Suprapubic skin (tissue), 4 donors: ENCODE measurements around the gene DNAJC18. TPM values are rescaled to one million over a fixed set of nuclear protein-coding genes. Genes with fewer than 3 reads are reported as not detected.
"Not testable (repeated sequence)": the region's sequence is repeated elsewhere in the genome, so short reads cannot be mapped to it uniquely, and the experiment has no call there.

Experiments used
- DNase-seq, 2 donors: peaks; one replicate each; pipeline ENCODE4 v3.0.0-alpha.2; 2019; ENCODE audit warnings: low spot score in 2 of 2
- H3K27ac ChIP-seq: fragments of 200-600 bp; sonication (generic); one replicate; pipeline ENCODE4 v1.5.1; 2019
- H3K27me3 ChIP-seq: fragments of 200-600 bp; sonication (generic); one replicate; pipeline ENCODE4 v1.5.1; 2019
- H3K36me3 ChIP-seq: fragments of 200-600 bp; sonication (generic); one replicate; pipeline ENCODE4 v1.5.1; 2019
- H3K4me1 ChIP-seq: fragments of 200-600 bp; sonication (generic); one replicate; pipeline ENCODE4 v1.5.1; 2019
- H3K4me3 ChIP-seq: fragments of 200-600 bp; sonication (generic); one replicate; pipeline ENCODE4 v1.5.1; 2019; ENCODE audit warnings: mild to moderate bottlenecking
- H3K9me3 ChIP-seq: fragments of 200-600 bp; sonication (generic); one replicate; pipeline ENCODE4 v1.5.1; 2019
- EP300 ChIP-seq: sonication (generic); formaldehyde crosslinking; IDR thresholded peaks from one replicate; pipeline ENCODE4 v1.6.1; 2017; ENCODE audit warnings: antibody characterized with exemption
- POLR2A ChIP-seq, 2 donors: fragments of 450-650 bp; IDR thresholded peaks; one replicate each; pipeline ENCODE4 v1.6.1; 2017; ENCODE audit warnings: antibody characterized with exemption in 2 of 2, mild to moderate bottlenecking in 2 of 2, moderate library complexity in 2 of 2
- POLR2AphosphoS5 ChIP-seq, 3 donors: sonication (generic); formaldehyde crosslinking; IDR thresholded peaks; one replicate each; pipeline ENCODE4 v1.6.1; 2017; ENCODE audit warnings: antibody characterized with exemption in 3 of 3
- WGBS: methylation state at CpG from one replicate; pipeline ENCODE4 v1.1.5; 2018; 5-methylcytosine and 5-hydroxymethylcytosine counted together
- total RNA-seq, 4 donors: library from RNA; depleted of rRNA; stranded (reverse); fragments of >200 nt; gene quantifications; one replicate each; pipeline ENCODE4 v1.1.0, GENCODE V29; 2016
- TF ChIP-seq, protein P1 (sequence below), 2 donors: fragments of 200-600 bp in 1 of 2; fragments of 450-650 bp in 1 of 2; sonication (generic) in 1 of 2; IDR thresholded peaks; one replicate each; pipeline ENCODE4 v1.5.1; 2016 to 2019; ENCODE audit warnings: antibody characterized with exemption in 2 of 2, mild to moderate bottlenecking in 1 of 2, moderate library complexity in 1 of 2

The DNAJC18 gene
- 1 to 10 TPM; 2.2 to 7.2 (median 2.9) TPM for total RNA-seq

GRCh38 chr5:139439013-139439903 is at the start of gene DNAJC18:
DNAJC18 (minus strand) TSS chr5:139439525; CDS start chr5:139439445, 80 bp downstream.
- H3K9me3 ChIP-seq: no peaks in the 10 kb centered on the region
- DNase-seq: peak; percentile 94 to 96
- no peaks in the 10 kb centered on the region for H3K27me3 ChIP-seq
- peaks cover 15% of the 10 kb centered on the region for H3K4me1 ChIP-seq
- H3K27ac ChIP-seq: peak within 1 kb of the TSS; percentile 92
- 4% methylated on average over 23 of the region's 49 CpGs for WGBS
- peaks cover 3% of the 10 kb centered on the region for H3K36me3 ChIP-seq
- peak within 1 kb of the TSS; percentile 84 for H3K4me3 ChIP-seq
- no peak for TF ChIP-seq POLR2AphosphoS5 (IDR thresholded peaks at IDR 0.05)
- TF ChIP-seq, protein P1, sequence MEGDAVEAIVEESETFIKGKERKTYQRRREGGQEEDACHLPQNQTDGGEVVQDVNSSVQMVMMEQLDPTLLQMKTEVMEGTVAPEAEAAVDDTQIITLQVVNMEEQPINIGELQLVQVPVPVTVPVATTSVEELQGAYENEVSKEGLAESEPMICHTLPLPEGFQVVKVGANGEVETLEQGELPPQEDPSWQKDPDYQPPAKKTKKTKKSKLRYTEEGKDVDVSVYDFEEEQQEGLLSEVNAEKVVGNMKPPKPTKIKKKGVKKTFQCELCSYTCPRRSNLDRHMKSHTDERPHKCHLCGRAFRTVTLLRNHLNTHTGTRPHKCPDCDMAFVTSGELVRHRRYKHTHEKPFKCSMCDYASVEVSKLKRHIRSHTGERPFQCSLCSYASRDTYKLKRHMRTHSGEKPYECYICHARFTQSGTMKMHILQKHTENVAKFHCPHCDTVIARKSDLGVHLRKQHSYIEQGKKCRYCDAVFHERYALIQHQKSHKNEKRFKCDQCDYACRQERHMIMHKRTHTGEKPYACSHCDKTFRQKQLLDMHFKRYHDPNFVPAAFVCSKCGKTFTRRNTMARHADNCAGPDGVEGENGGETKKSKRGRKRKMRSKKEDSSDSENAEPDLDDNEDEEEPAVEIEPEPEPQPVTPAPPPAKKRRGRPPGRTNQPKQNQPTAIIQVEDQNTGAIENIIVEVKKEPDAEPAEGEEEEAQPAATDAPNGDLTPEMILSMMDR (IDR thresholded peaks at IDR 0.05): no peak
- no peak for TF ChIP-seq EP300
- TF ChIP-seq POLR2A (IDR thresholded peaks at IDR 0.05): no peak

DNA sequence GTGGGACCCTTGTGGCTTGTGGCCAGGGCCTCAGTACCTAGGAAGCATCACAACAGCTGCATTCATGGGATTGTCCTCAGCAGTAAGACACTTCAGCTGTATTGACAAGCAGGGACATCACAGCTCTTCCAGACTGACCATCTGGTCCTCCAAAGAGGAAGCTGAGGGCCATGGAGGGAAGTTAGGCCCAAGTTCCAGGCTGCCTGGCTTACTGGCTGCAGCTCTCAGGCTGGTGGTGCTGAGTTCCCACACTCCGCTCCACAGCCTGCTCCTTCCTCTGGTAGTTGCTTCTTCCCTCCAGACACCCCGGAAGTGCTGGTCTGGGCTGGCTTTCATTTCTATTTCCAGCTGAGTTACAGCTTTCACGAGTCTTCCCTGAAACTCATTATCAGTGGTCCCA is 48.9 kb upstream of the DNAJC18 start:
- H3K27me3 ChIP-seq: no peaks in the 10 kb centered on the region
- H3K4me3 ChIP-seq: no peak overlapping the region
- 75% methylated on average over 2 of the region's 3 CpGs for WGBS
- no peaks in the 10 kb centered on the region for H3K9me3 ChIP-seq
- no peak for DNase-seq
- H3K27ac ChIP-seq: no peak overlapping the region
- TF ChIP-seq POLR2A (IDR thresholded peaks at IDR 0.05) (no peak), EP300 (no peak), POLR2AphosphoS5 (IDR thresholded peaks at IDR 0.05) (no peak)
- TF ChIP-seq, protein P1 (IDR thresholded peaks at IDR 0.05): no peak
- H3K36me3 ChIP-seq: no peaks in the 10 kb centered on the region
- peaks cover 25% of the 10 kb centered on the region for H3K4me1 ChIP-seq

DNA sequence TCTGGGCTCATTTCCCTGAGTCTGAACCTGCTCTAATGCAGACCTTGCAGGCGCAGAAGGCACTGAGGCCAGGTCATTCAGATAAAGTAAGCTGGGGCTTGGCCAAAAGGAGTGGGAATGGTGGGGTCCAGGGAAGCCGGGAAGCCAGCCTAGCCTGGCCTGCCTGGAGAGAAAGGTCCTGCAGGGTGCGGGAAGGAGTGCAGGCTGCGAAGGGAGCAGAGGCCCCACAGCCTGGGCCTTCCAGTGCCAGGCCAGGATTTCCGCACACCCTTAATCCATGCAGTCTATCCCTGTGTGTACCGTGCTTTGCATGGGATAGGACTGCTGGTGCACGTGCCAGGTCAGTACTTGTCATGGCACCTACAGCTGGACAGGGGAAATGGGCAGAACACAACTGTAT is 46.9 kb upstream of the DNAJC18 start:
- no peak for TF ChIP-seq EP300
- TF ChIP-seq POLR2A (IDR thresholded peaks at IDR 0.05): no peak
- no peak for TF ChIP-seq POLR2AphosphoS5 (IDR thresholded peaks at IDR 0.05)
- TF ChIP-seq, protein P1 (IDR thresholded peaks at IDR 0.05): no peak
- Histone ChIP-seq H3K36me3 (no peaks in the 10 kb centered on the region), H3K27ac (no peak overlapping the region), H3K4me1 (peaks cover 35% of the 10 kb centered on the region), H3K4me3 (no peak overlapping the region), H3K9me3 (no peaks in the 10 kb centered on the region), H3K27me3 (no peaks in the 10 kb centered on the region)
- WGBS: 86% methylated on average over 7 of the region's 7 CpGs
- DNase-seq: no peak

DNA sequence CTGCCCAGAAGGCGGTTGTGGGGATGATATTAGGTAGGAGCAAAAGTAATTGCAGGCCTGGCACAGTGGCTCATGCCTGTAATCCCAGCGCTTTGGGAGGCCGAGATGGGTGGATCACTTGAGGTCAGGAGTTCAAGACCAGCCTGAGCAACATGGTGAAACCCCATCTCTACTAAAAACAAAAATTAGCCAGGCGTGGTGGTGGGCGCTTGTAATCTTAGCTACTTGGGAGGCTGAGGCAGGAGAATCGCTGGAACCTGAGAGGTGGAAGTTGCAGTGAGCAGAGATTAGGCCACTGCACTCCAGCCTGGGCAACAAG is 43.5 kb upstream of the DNAJC18 start:
- not testable (repeated sequence) for H3K9me3 ChIP-seq, H3K27me3 ChIP-seq, DNase-seq
- WGBS: 42% methylated on average over 6 of the region's 6 CpGs
- peak overlapping the region; percentile 53 for H3K4me3 ChIP-seq
- peaks cover 12% of the 10 kb centered on the region for H3K36me3 ChIP-seq
- peaks cover 46% of the 10 kb centered on the region for H3K4me1 ChIP-seq
- peak overlapping the region; percentile 94 for H3K27ac ChIP-seq

GRCh38 chr5:139482050-139482889 is 42.9 kb upstream of the DNAJC18 start, which contains the start of gene STING1:
STING1 (minus strand) TSS chr5:139482758; CDS start chr5:139481704, 1,054 bp downstream.
- peak within 1 kb of the TSS; percentile 53 for H3K4me3 ChIP-seq
- peaks cover 46% of the 10 kb centered on the region for H3K4me1 ChIP-seq
- 3% methylated on average over 15 of the region's 19 CpGs for WGBS
- no peaks in the 10 kb centered on the region for H3K27me3 ChIP-seq
- TF ChIP-seq, protein P1 (IDR thresholded peaks at IDR 0.05): no peak
- TF ChIP-seq POLR2A (IDR thresholded peaks at IDR 0.05): peak in 1 of 2 donors; percentile 22
- no peaks in the 10 kb centered on the region for H3K9me3 ChIP-seq
- H3K36me3 ChIP-seq: peaks cover 18% of the 10 kb centered on the region
- H3K27ac ChIP-seq: peak within 1 kb of the TSS; percentile 94
- DNase-seq: peak; percentile 93 to 94
